ENCODE measurements around the gene PCSK5. TPM values are rescaled to one million over a fixed set of nuclear protein-coding genes. Genes with fewer than 3 reads are reported as not detected.

Gene PCSK5
- total and polyA plus RNA-seq, 2 of the 8 experiments (the other 6 are each of a cell fraction or from before 2014, with no cell fraction given) = 5.5 to 10.7 TPM

DNA sequence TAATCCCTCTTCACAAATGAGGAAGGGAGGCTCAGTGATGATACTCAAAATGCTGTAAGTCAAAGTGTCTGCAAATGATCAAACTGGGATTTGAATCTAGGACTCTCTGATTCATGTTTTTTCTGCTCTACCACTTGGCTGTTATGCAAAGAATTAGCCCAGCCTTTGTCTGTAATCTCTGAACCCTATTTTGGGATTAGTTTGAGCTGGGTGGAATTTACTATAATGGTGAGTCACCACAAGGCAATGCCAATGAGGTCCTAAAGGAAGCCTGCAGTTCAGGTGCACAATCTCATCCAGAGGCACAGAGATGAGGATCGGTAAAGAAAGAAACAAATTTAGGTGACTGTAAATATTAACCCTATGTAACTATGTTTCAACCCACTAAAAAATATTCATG lies 474.6 kb downstream of the PCSK5 start:
- Histone ChIP-seq H3K36me3 (ENCODE audit: control insufficient read depth in 2 of 4, insufficient read depth in 4 of 4, low read length in 3 of 4) (no peaks in the 10 kb centered on the region), H4K20me1 (replicated peaks in 1 of 2; ENCODE audit: control insufficient read depth in 1 of 2, insufficient read depth in 2 of 2, low read length in 2 of 2) (no peaks in the 10 kb centered on the region), H3K4me3 (ENCODE audit: extremely low read depth in 1 of 4, insufficient read depth in 2 of 4, low read depth in 3 of 4, low read length in 4 of 4) (no peak overlapping the region), H3K9me3 (ENCODE audit: insufficient read depth in 2 of 2, low read depth in 1 of 2, low read length in 1 of 2) (no peaks in the 10 kb centered on the region), H3K4me1 (replicated peaks in 1 of 4; ENCODE audit: control insufficient read depth in 3 of 4, insufficient read depth in 4 of 4, low read length in 3 of 4) (0 out of 7 replicates have a peak, but pooled peaks cover 0 to 2% (median 0%) of the 10 kb centered on the region in 4 experiments), H4K5ac (ENCODE audit: insufficient read length, low read depth, low read length) (no peak overlapping the region), H4K8ac (ENCODE audit: extremely low read depth, insufficient read depth, low read length) (no peak overlapping the region), H3K9ac (replicated peaks in 1 of 4; ENCODE audit: extremely low read depth in 1 of 4, low read depth in 3 of 4, low read length in 3 of 4) (no peak overlapping the region), H3K56ac (replicated peaks; ENCODE audit: insufficient read length, low read depth, low read length) (no peak overlapping the region), H3K18ac (ENCODE audit: extremely low read depth, low read length) (no peak overlapping the region), H3K4ac (replicated peaks; ENCODE audit: insufficient read length, low read depth, low read length) (no peak overlapping the region), H3K27me3 (replicated peaks in 1 of 4; ENCODE audit: control insufficient read depth in 3 of 4, extremely low read depth in 1 of 4, insufficient read depth in 3 of 4, low read length in 3 of 4) (no peaks in the 10 kb centered on the region), H2BK20ac (ENCODE audit: low read length) (no peak overlapping the region), H2BK12ac (ENCODE audit: low read depth, low read length) (no peak overlapping the region), H3K79me1 (ENCODE audit: low read depth, low read length) (no peaks in the 10 kb centered on the region), H2AK5ac (ENCODE audit: low read depth, low read length) (no peak overlapping the region), H3K14ac (ENCODE audit: insufficient read length) (no peak overlapping the region), H3K23ac (ENCODE audit: insufficient read length) (no peak overlapping the region), H3K27ac (ENCODE audit: low read depth, low read length) (no peak overlapping the region), H3K4me2 (ENCODE audit: insufficient read depth in 1 of 2, low read depth in 2 of 2, low read length in 2 of 2) (no peak overlapping the region), H2BK120ac (replicated peaks; ENCODE audit: low read depth, low read length) (no peak overlapping the region), H2BK15ac (ENCODE audit: low read length) (no peak overlapping the region), H2AFZ (ENCODE audit: low read length) (no peak overlapping the region; the same call in 1 of the 2 replicates), H4K91ac (replicated peaks; ENCODE audit: insufficient read length, low read length) (no peak overlapping the region), H2BK5ac (ENCODE audit: low read depth, low read length) (no peak overlapping the region), H3K79me2 (ENCODE audit: control insufficient read depth in 1 of 2, insufficient read depth in 2 of 2, low read length in 2 of 2) (no peaks in the 10 kb centered on the region), H3K23me2 (ENCODE audit: low read depth, low read length) (no peaks in the 10 kb centered on the region)
- no peak for FAIRE-seq
- ChIA-PET CTCF (ENCODE audit: partially characterized antibody) (interaction anchor here (0.7 to 1.6 kb wide), 2 partner anchors 14 to 475 kb away, joined by 3 read pairs; partner anchors contain the start of gene PCSK5), POLR2A (ENCODE audit: partially characterized antibody) (no interaction called here)
- WGBS, 2 experiments (ENCODE audit: extremely low coverage in 1 of 2, insufficient coverage in 1 of 2, insufficient read length in 1 of 2, insufficient replicate concordance in 2 of 2, low coverage in 1 of 2, low lambda C conversion rate in 2 of 2, missing lambda C conversion rate in 1 of 2) = 88% methylated on average over 1 of the region's 1 CpG; no CpG with 5 or more reads in 1 of the 2 experiments
- no peak for DNase-seq (ENCODE audit: low read depth in 1 of 2, low spot score in 2 of 2)
- no peak for TF ChIP-seq SRF (IDR thresholded peaks at IDR 0.05; ENCODE audit: low read depth, low read length)
- peak; percentile 59; the same call in 1 of the 2 replicates for TF ChIP-seq JUND (IDR thresholded peaks at IDR 0.05; ENCODE audit: low read length)
- no peak for TF ChIP-seq FOSL1 (IDR thresholded peaks at IDR 0.05; ENCODE audit: insufficient read depth, low read depth, low read length)
